ENCODE results near the gene CHRD.
"Not testable (repeated sequence)": the region's sequence is repeated elsewhere in the genome, so short reads cannot be mapped to it uniquely, and the experiment has no call there.

The CHRD gene

GRCh38 chr3:184428561-184429175 is 48.8 kb downstream of the CHRD start:
- no peak for DNase-seq

GRCh38 chr3:184429786-184430185 is 49.9 kb downstream of the CHRD start:
- DNase-seq = no peak

DNA sequence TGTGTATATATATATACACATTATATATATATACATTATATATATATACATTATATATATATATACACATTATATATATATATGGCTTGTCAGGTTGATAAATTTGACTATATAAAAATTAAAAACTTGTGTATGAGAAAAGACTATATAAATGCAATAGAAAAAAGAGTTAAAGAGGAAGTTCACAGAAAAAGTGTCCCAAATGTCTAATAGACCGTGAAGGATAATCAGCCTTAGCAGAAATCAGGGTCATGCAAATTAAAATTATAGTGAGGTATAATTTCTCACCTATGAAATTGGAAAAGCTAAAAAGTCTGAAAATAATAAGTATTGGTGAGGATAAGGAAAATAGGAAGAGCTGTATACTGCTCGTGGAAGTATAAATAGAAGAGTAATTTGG is 51.1 kb downstream of the CHRD start:
- no peak for DNase-seq

DNA sequence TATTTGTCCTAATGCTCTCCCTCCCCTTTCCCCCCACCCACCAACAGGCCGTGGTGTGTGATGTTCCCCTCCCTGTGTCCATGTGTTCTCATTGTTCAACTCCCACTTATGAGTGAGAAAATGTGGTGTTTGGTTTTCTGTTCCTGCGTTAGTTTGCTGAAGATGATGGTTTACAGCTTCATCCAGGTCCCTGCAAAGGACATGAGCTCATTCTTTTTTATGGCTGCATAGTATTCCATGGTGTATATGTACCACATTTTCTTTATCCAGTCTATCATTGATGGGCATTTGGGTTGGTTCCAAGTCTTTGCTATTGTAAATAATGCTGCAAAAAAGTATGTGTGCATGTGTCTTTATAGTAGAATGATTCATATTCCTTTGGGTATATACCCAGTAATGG is 53.3 kb downstream of the CHRD start:
- DNase-seq = not testable (repeated sequence)

GRCh38 chr3:184439096-184439495 is 59.2 kb downstream of the CHRD start:
- no peak for DNase-seq

Measured in activated CD4-positive, alpha-beta T cell treated with anti-CD3 and anti-CD28 coated beads for 48 hours (primary cell).